Activated CD4-positive, alpha-beta T cell treated with anti-CD3 and anti-CD28 coated beads, Interleukin-2, amount 10 ng/mL, durations not matched to agents 24 days and 14 days (primary cell): Measurements from ENCODE around the gene TYMP. TPM values are rescaled to one million over a fixed set of nuclear protein-coding genes. Genes with fewer than 3 reads are reported as not detected.

Experiments
- DNase-seq: peaks from one replicate; pipeline ENCODE4 v3.0.0; 2022
- H3K27ac Mint-ChIP-seq: one replicate; pipeline ENCODE4 v1.8.0; 2022; ENCODE audit warnings: mild to moderate bottlenecking, mixed read lengths
- H3K27me3 Mint-ChIP-seq: one replicate; pipeline ENCODE4 v1.8.0; 2022; ENCODE audit warnings: mixed read lengths
- H3K36me3 Mint-ChIP-seq: one replicate; pipeline ENCODE4 v1.8.0; 2022; ENCODE audit warnings: low read depth, mild to moderate bottlenecking, mixed read lengths
- H3K4me1 Mint-ChIP-seq: one replicate; pipeline ENCODE4 v1.8.0; 2021; ENCODE audit warnings: mixed read lengths
- H3K4me3 Mint-ChIP-seq: one replicate; pipeline ENCODE4 v1.8.0; 2022; ENCODE audit warnings: mild to moderate bottlenecking, moderate library complexity, mixed read lengths
- H3K9me3 Mint-ChIP-seq: one replicate; pipeline ENCODE4 v1.8.0; 2021; ENCODE audit warnings: mixed read lengths
- intact Hi-C: fragments of 100-400 bp; cut with micrococcal nuclease; formaldehyde crosslinking; loops from one replicate; pipeline ENCODE4 v1.15.1; 2023
- total RNA-seq: library from RNA; stranded (reverse); gene quantifications from 2 replicates; pipeline ENCODE4 v1.2.3, GENCODE V29; 2022

Gene TYMP
- total RNA-seq, 1 donor from 2014 or later, result 63.0 TPM

GRCh38 chr22:50479721-50480120 lies 50.1 kb downstream of the TYMP start:
- DNase-seq, result no peak
- peak overlapping the region; percentile 67 for H3K4me3 Mint-ChIP-seq
- peaks cover 19% of the 10 kb centered on the region for H3K27me3 Mint-ChIP-seq
- no peaks in the 10 kb centered on the region for H3K9me3 Mint-ChIP-seq
- intact Hi-C loops, result no loop called here
- H3K27ac Mint-ChIP-seq, result no peak overlapping the region
- H3K4me1 Mint-ChIP-seq, result peaks cover 6% of the 10 kb centered on the region
- no peaks in the 10 kb centered on the region for H3K36me3 Mint-ChIP-seq

- DNase-seq, result no peak
- peaks cover 18% of the 10 kb centered on the region for H3K4me1 Mint-ChIP-seq
- intact Hi-C loops, result no loop called here
- H3K36me3 Mint-ChIP-seq, result peaks cover 5% of the 10 kb centered on the region
- H3K9me3 Mint-ChIP-seq, result no peaks in the 10 kb centered on the region
- H3K27ac Mint-ChIP-seq, result no peak overlapping the region
- H3K27me3 Mint-ChIP-seq, result peaks cover 19% of the 10 kb centered on the region
- no peak overlapping the region for H3K4me3 Mint-ChIP-seq
These were observed 51.9 kb downstream of the TYMP start for GRCh38 chr22:50477923-50478322.

GRCh38 chr22:50476868-50477267 lies 52.9 kb downstream of the TYMP start:
- peaks cover 19% of the 10 kb centered on the region for H3K27me3 Mint-ChIP-seq
- intact Hi-C loops, result no loop called here
- no peak for DNase-seq
- peaks cover 9% of the 10 kb centered on the region for H3K36me3 Mint-ChIP-seq
- peaks cover 26% of the 10 kb centered on the region for H3K4me1 Mint-ChIP-seq
- no peaks in the 10 kb centered on the region for H3K9me3 Mint-ChIP-seq
- H3K27ac Mint-ChIP-seq, result no peak overlapping the region
- H3K4me3 Mint-ChIP-seq, result peak overlapping the region; percentile 23

Other genes starting within 250 kb of the TYMP start
- 9.0 and 9.5 TPM in 2 replicates for gene PLXNB2, start 222.4 kb downstream of the TYMP start, total RNA-seq
- gene DENND6B, start 203.0 kb downstream of the TYMP start, total RNA-seq, result 1.4 and 2.2 TPM in 2 replicates
- 44.0 and 44.1 TPM in 2 replicates for gene PPP6R2, start 186.7 kb downstream of the TYMP start, total RNA-seq
- gene SBF1, start 55.0 kb downstream of the TYMP start, total RNA-seq, result 108 and 115 TPM in 2 replicates
- 3.0 and 3.2 TPM in 2 replicates for gene ADM2, start 48.5 kb downstream of the TYMP start, total RNA-seq
- gene MIOX, start 43.2 kb downstream of the TYMP start, total RNA-seq, result 0.21 and 0.40 TPM in 2 replicates
- gene LMF2, start 22.3 kb downstream of the TYMP start, total RNA-seq, result 78.4 and 79.2 TPM in 2 replicates
- 131 and 133 TPM in 2 replicates for gene NCAPH2, start 21.8 kb downstream of the TYMP start, total RNA-seq
- 5.3 and 11.2 TPM in 2 replicates for gene SCO2, start 4.4 kb downstream of the TYMP start, total RNA-seq
- gene KLHDC7B, start 15.9 kb upstream of the TYMP start, total RNA-seq, result 5.3 and 6.8 TPM in 2 replicates
- gene SYCE3, start 32.9 kb upstream of the TYMP start, total RNA-seq, result 0.69 TPM in 1 of 2 replicates, not detected in the other
- 63.1 and 71.5 TPM in 2 replicates for gene CPT1B, start 48.4 kb upstream of the TYMP start, total RNA-seq
- 83.2 and 84.7 TPM in 2 replicates for gene CHKB, start 52.8 kb upstream of the TYMP start, total RNA-seq
- gene MAPK8IP2, start 70.8 kb upstream of the TYMP start, total RNA-seq, result 0.19 TPM in 2 replicates
- 20.6 and 22.1 TPM in 2 replicates for gene ARSA, start 98.1 kb upstream of the TYMP start, total RNA-seq
- 0.17 and 0.21 TPM in 2 replicates for gene SHANK3, start 142.8 kb upstream of the TYMP start, total RNA-seq
- gene ACR, start 208.2 kb upstream of the TYMP start, total RNA-seq, result not detected in 2 replicates